GM12878 (cell line): Measurements from ENCODE around the gene CD9. TPM values are rescaled to one million over a fixed set of nuclear protein-coding genes. Genes with fewer than 3 reads are reported as not detected.
A peak's percentile ranks its signal among the peaks of the same experiment; 100 is the strongest.

Experiments
- ATAC-seq: fragments of 200-7000 bp; cut with Tn5 transposase; 3 replicates; pipeline ENCODE4 v1.9.1; 2020; ENCODE audit warnings: mild to moderate bottlenecking, moderate library complexity
- BruUV-seq: library from RNA; stranded (reverse); fragments of 400-500 nt; replicated peaks from 2 replicates; lab custom pipeline; 2021; lab: Mats Ljungman, UMichigan
- CTCF ChIA-PET: fragments of 300-600 bp; sonication (Branson Sonifier 250); formaldehyde crosslinking; extraction: SDS; loops from one replicate; lab custom pipeline; 2021; ENCODE audit warnings: inconsistent platforms; lab: Yijun Ruan, JAX
- POLR2A ChIA-PET: fragments of 350-600 bp; formaldehyde crosslinking; extraction: SDS; loops from one replicate; lab custom pipeline; 2021; ENCODE audit warnings: inconsistent platforms; lab: Charles Lee
- RAD21 ChIA-PET: fragments of 300-600 bp; sonication (Branson Sonifier 250); formaldehyde crosslinking; loops from one replicate; lab custom pipeline; 2023; ENCODE audit warnings: antibody characterized with exemption; ENCODE audit not compliant: unreplicated experiment; lab: Charles Lee
- SMC1A ChIA-PET: fragments of 300-600 bp; sonication (Branson Sonifier 250); formaldehyde crosslinking; loops from one replicate; lab custom pipeline; 2023; ENCODE audit not compliant: unreplicated experiment, uncharacterized antibody; lab: Charles Lee
- DNase-seq: peaks from one replicate; pipeline ENCODE4 v3.0.0-alpha.2; 2011; ENCODE audit warnings: low read depth, low spot score
- FAIRE-seq: peaks from 3 replicates; lab custom pipeline; 2011; peaks lifted over from hg19 to GRCh38; lab: Jason Lieb, UNC
- H2AFZ ChIP-seq: 2 replicates; pipeline ENCODE4 v1.6.0; 2011; ENCODE audit warnings: low read depth, low read length, control low read depth; ENCODE audit not compliant: control insufficient read depth
- H3K27ac ChIP-seq: 2 replicates; pipeline ENCODE4 v1.5.1; 2011; ENCODE audit warnings: control low read depth; ENCODE audit not compliant: control insufficient read depth, insufficient read depth
- H3K27me3 ChIP-seq, 2 experiments: replicated peaks in 1 of 2; 2 replicates each; pipeline versions ENCODE4 v1.6.0 to v1.6.1; 2011; ENCODE audit warnings: low read length in 1 of 2; ENCODE audit not compliant: control insufficient read depth in 2 of 2, insufficient read depth in 2 of 2
- H3K36me3 ChIP-seq, 2 experiments: 2 replicates each; pipeline ENCODE4 v1.5.1; 2011; ENCODE audit warnings: low read length in 1 of 2; ENCODE audit not compliant: control insufficient read depth in 2 of 2, insufficient read depth in 2 of 2
- H3K4me1 ChIP-seq: 2 replicates; pipeline ENCODE4 v1.6.1; 2011; ENCODE audit warnings: mild to moderate bottlenecking, low read length, moderate library complexity, mixed read lengths; ENCODE audit not compliant: control insufficient read depth, insufficient read depth
- H3K4me2 ChIP-seq: 2 replicates; pipeline ENCODE4 v1.6.0; 2011; ENCODE audit warnings: control low read depth; ENCODE audit not compliant: control insufficient read depth, insufficient read depth
- H3K4me3 ChIP-seq: fragments of 200-600 bp; sonication (generic); 2 replicates; pipeline ENCODE4 v1.5.1; 2016
- H3K79me2 ChIP-seq: 2 replicates; pipeline ENCODE4 v1.6.0; 2011; ENCODE audit warnings: low read length; ENCODE audit not compliant: control insufficient read depth, insufficient read depth
- H3K9ac ChIP-seq: 2 replicates; pipeline ENCODE4 v1.8.0; 2011; ENCODE audit warnings: low read length, control low read depth, mixed read lengths; ENCODE audit not compliant: control insufficient read depth, insufficient read depth
- H3K9me3 ChIP-seq: replicated peaks from 3 replicates; pipeline ENCODE4 v1.5.1; 2011; ENCODE audit warnings: mild to moderate bottlenecking, low read length; ENCODE audit not compliant: control insufficient read depth, insufficient read depth
- H4K20me1 ChIP-seq: 2 replicates; pipeline ENCODE4 v1.6.0; 2011; ENCODE audit not compliant: control insufficient read depth, insufficient read depth
- CBFB ChIP-seq: IDR thresholded peaks from 2 replicates; pipeline ENCODE4 v1.6.1; 2016; ENCODE audit warnings: antibody characterized with exemption, low read depth
- EGR1 ChIP-seq, 2 experiments: IDR thresholded peaks; 1 replicate in 1 of 2; 2 replicates in 1 of 2; pipeline ENCODE4 v1.6.1; 2011 to 2012; ENCODE audit warnings: low read depth in 2 of 2, low read length in 2 of 2, borderline replicate concordance in 1 of 2, mild to moderate bottlenecking in 1 of 2, moderate library complexity in 1 of 2
- IKZF1 ChIP-seq: fragments of 450-650 bp; conservative IDR thresholded peaks from 2 replicates; pipeline ENCODE4 v1.6.1; 2017; ENCODE audit warnings: antibody characterized with exemption, mild to moderate bottlenecking
- NFYB ChIP-seq: IDR thresholded peaks from 2 replicates; pipeline ENCODE4 v1.6.1; 2011; ENCODE audit warnings: low read depth, mild to moderate bottlenecking, low read length, improper control_type of control experiment, moderate library complexity; ENCODE audit not compliant: insufficient read depth
- RUNX3 ChIP-seq: IDR thresholded peaks from 2 replicates; pipeline ENCODE4 v1.6.1; 2012; ENCODE audit warnings: low read length, inconsistent platforms
- SKIL ChIP-seq: fragments of 450-650 bp; IDR thresholded peaks from 2 replicates; pipeline ENCODE4 v1.6.1; 2017; ENCODE audit warnings: mild to moderate bottlenecking, low read depth, inconsistent platforms; ENCODE audit not compliant: poor library complexity, severe bottlenecking
- WGBS: methylation state at CpG from one replicate; pipeline ENCODE4 v1.1.6; 2016; ENCODE audit warnings: low lambda C conversion rate; ENCODE audit not compliant: insufficient replicate concordance, insufficient coverage; ENCODE audit errors: missing lambda C conversion rate; 5-methylcytosine and 5-hydroxymethylcytosine counted together
- in situ Hi-C: fragments of 300-500 bp; cut with MboI; formaldehyde crosslinking; loops from 9 replicates; pipeline ENCODE4 v1.14.3; 2018; ENCODE audit warnings: mixed read lengths
- intact Hi-C: fragments of 100-400 bp; cut with micrococcal nuclease; formaldehyde crosslinking; loops from one replicate; pipeline ENCODE4 v1.14.2; 2022; ENCODE audit not compliant: unreplicated experiment
- polyA plus RNA-seq, 11 experiments: library from polyadenylated mRNA; depleted of rRNA in 4 of 11; unstranded in 6 of 11; stranded (reverse) in 5 of 11; fragments of >200 nt; fragmentation: Nextera tagmentation in 4 of 11; fragmentation: Illumina TruSeq in 1 of 11; extraction: Ambion mirVana in 4 of 11; extraction: Trizol in 1 of 11; gene quantifications; 1 replicate in 1 of 11; 2 replicates in 10 of 11; pipeline versions ENCODE4 v1.2.1 to v1.2.3, GENCODE V29; 2011 to 2016; ENCODE audit warnings: inconsistent platforms in 2 of 11, missing spikeins in 2 of 11, low read depth in 1 of 11
- total RNA-seq, 4 experiments: library from RNA; depleted of rRNA in 3 of 4; stranded (reverse); fragments of >200 nt in 3 of 4; fragmentation: Illumina TruSeq in 1 of 4; extraction: Trizol in 1 of 4; gene quantifications; 2 replicates each; pipeline versions ENCODE4 v1.2.1 to v1.2.3, GENCODE V29; 2013 to 2021

The CD9 gene
- total and polyA plus RNA-seq, 10 of the 15 experiments (the other 5 are each of a cell fraction or from before 2014, with no cell fraction given), result 4.8 to 29.9 (median 9.7) TPM

- no peak for FAIRE-seq
Measured at GRCh38 chr12:6207259-6207925, 7.2 kb downstream of the CD9 start.

GRCh38 chr12:6208130-6208529, 7.9 kb downstream of the CD9 start:
- CTCF ChIA-PET, result interaction anchor here (1.9 to 21.0 kb wide), 3 partner anchors 13 to 68 kb away, joined by 8 to 401 read pairs (median 15); no protein-coding TSS in a partner anchor
- no peak overlapping the region for H3K4me2 ChIP-seq
- H3K27me3 ChIP-seq, result no peaks in the 10 kb centered on the region
- FAIRE-seq (no peak), DNase-seq (no peak), ATAC-seq (no peak)
- H3K4me1 ChIP-seq, result no peaks in the 10 kb centered on the region
- RAD21 ChIA-PET, result interaction anchor here (0.6 to 17.5 kb wide), 5 partner anchors 13 to 68 kb away, joined by 3 to 304 read pairs (median 7); no protein-coding TSS in a partner anchor
- no peak overlapping the region for H3K27ac ChIP-seq
- H3K9ac ChIP-seq, result no peak overlapping the region
- H2AFZ ChIP-seq, result no peak overlapping the region
- H3K9me3 ChIP-seq, result no peaks in the 10 kb centered on the region
- intact Hi-C loops, result no loop called here
- POLR2A ChIA-PET, result interaction anchor here (0.6 to 2.0 kb wide), 4 partner anchors 9 to 60 kb away, joined by 3 to 7 read pairs (median 4); no protein-coding TSS in a partner anchor
- TF ChIP-seq RUNX3 (no peak), EGR1 (IDR thresholded peaks at IDR 0.05; ENCODE audit: borderline replicate concordance in 1 of 2, low read depth in 2 of 2, low read length in 2 of 2) (no peak), SKIL (no peak), NFYB (no peak)
- SMC1A ChIA-PET, result interaction anchor here (1.0 to 9.4 kb wide), 9 partner anchors 10 to 86 kb away, joined by 3 to 72 read pairs (median 4); no protein-coding TSS in a partner anchor
- no peak overlapping the region for H3K4me3 ChIP-seq
- in situ Hi-C loops, result no loop called here
- H3K79me2 ChIP-seq, result no peaks in the 10 kb centered on the region
- no peaks in the 10 kb centered on the region for H3K36me3 ChIP-seq
- 73% methylated on average over 4 of the region's 6 CpGs for WGBS
- no peaks in the 10 kb centered on the region; the same call in 1 of the 2 replicates for H4K20me1 ChIP-seq
- no TSS peak for BruUV-seq

More at GRCh38 chr12:6207259-6207925, 7.2 kb downstream of the CD9 start:
- no TSS peak for BruUV-seq
- 33% methylated on average over 9 of the region's 9 CpGs for WGBS
- no peak overlapping the region for H3K9ac ChIP-seq
- H3K4me3 ChIP-seq, result no peak overlapping the region
- ChIA-PET SMC1A (interaction anchor here (1.0 to 9.4 kb wide), 13 partner anchors 8 to 87 kb away, joined by 3 to 72 read pairs (median 3); no protein-coding TSS in a partner anchor), CTCF (interaction anchor here (0.9 to 21.0 kb wide), 6 partner anchors 8 to 77 kb away, joined by 3 to 401 read pairs (median 8); no protein-coding TSS in a partner anchor), RAD21 (interaction anchor here (0.6 to 17.5 kb wide), 7 partner anchors 12 to 79 kb away, joined by 3 to 304 read pairs (median 4); no protein-coding TSS in a partner anchor), POLR2A (interaction anchor here (0.6 to 2.0 kb wide), 5 partner anchors 10 to 80 kb away, joined by 3 to 7 read pairs (median 3); no protein-coding TSS in a partner anchor)
- in situ Hi-C loops, result no loop called here
- no peaks in the 10 kb centered on the region for H4K20me1 ChIP-seq
- H3K27ac ChIP-seq, result no peak overlapping the region
- H3K27me3 ChIP-seq, result peaks cover 0 to 2% of the 10 kb centered on the region in 2 experiments; a peak in 2 of 4 replicates
- no peaks in the 10 kb centered on the region for H3K36me3 ChIP-seq
- DNase-seq, result no peak
- no peak overlapping the region for H2AFZ ChIP-seq
- H3K9me3 ChIP-seq, result no peaks in the 10 kb centered on the region
- H3K4me2 ChIP-seq, result no peak overlapping the region
- intact Hi-C loops, result no loop called here
- ATAC-seq, result no peak
- no peaks in the 10 kb centered on the region for H3K4me1 ChIP-seq
- no peaks in the 10 kb centered on the region for H3K79me2 ChIP-seq
- TF ChIP-seq IKZF1, result 0 out of 2 replicates have a peak, but pooled peaks have one; percentile 13
- TF ChIP-seq CBFB, result no peak
